GM19351 (cell line): ENCODE data around the gene MAML3.

Source experiments
- ATAC-seq: cut with Tn5 transposase; IDR thresholded peaks from one replicate; pipeline ENCODE4 v1.9.1; 2021; ENCODE audit warnings: mild to moderate bottlenecking, moderate library complexity; ENCODE audit not compliant: unreplicated experiment

The MAML3 gene

GRCh38 chr4:140102421-140102820, 51.6 kb downstream of the MAML3 start:
- no peak for ATAC-seq

GRCh38 chr4:140100771-140101170, 53.2 kb downstream of the MAML3 start:
- ATAC-seq = no peak

GRCh38 chr4:140099983-140100382, 54.0 kb downstream of the MAML3 start:
- no peak for ATAC-seq

- no peak for ATAC-seq
Observed at GRCh38 chr4:140098455-140099160, 55.4 kb downstream of the MAML3 start.

GRCh38 chr4:140097572-140097971, 56.4 kb downstream of the MAML3 start:
- no peak for ATAC-seq

- no peak for ATAC-seq
Observed at GRCh38 chr4:140096921-140097320, 57.1 kb downstream of the MAML3 start.

GRCh38 chr4:140096483-140096861, 57.5 kb downstream of the MAML3 start:
- no peak for ATAC-seq

- no peak for ATAC-seq
Observed at GRCh38 chr4:140095694-140096482, 58.1 kb downstream of the MAML3 start.

GRCh38 chr4:140094438-140095420, 59.3 kb downstream of the MAML3 start:
- ATAC-seq = no peak

- no peak for ATAC-seq
Observed at GRCh38 chr4:140092094-140092851, 61.7 kb downstream of the MAML3 start.

- ATAC-seq = no peak
Observed at GRCh38 chr4:140091305-140091704, 62.7 kb downstream of the MAML3 start.

GRCh38 chr4:140090215-140090731, 63.7 kb downstream of the MAML3 start:
- ATAC-seq = no peak

GRCh38 chr4:140089216-140089615, 64.8 kb downstream of the MAML3 start:
- ATAC-seq = no peak

- ATAC-seq = no peak
Observed at GRCh38 chr4:140088323-140088967, 65.5 kb downstream of the MAML3 start.

- no peak for ATAC-seq
Observed at GRCh38 chr4:140085881-140086280, 68.1 kb downstream of the MAML3 start.

- no peak for ATAC-seq
Observed at GRCh38 chr4:140085062-140085622, 68.8 kb downstream of the MAML3 start.

GRCh38 chr4:140084385-140084784, 69.6 kb downstream of the MAML3 start:
- no peak for ATAC-seq

- ATAC-seq = no peak
Observed at GRCh38 chr4:140082391-140082755, 71.6 kb downstream of the MAML3 start.

- ATAC-seq = no peak
Observed at GRCh38 chr4:140081641-140082390, 72.2 kb downstream of the MAML3 start.
